ENCODE data around the gene GALNTL6.

DNA sequence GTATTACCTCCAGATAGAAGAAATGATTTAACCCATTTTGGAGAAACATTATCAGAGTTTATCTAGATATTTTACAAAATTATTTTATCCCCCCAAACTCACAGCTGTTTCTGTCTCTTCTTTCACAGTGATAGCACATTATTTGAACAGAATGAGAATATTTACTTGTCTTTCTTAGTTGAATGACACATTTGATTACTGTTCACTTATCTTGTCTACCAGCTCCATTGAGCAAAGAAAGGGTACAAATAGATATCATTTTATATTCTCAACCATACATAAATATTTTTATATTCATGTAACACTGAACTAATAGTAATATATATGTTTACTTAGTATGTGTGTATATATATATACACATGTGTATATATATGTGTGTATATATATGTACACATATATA lies 364.2 kb downstream of the GALNTL6 start:
- TF ChIP-seq POLR2A (IDR thresholded peaks at IDR 0.05; ENCODE audit: low read depth, low read length) (no peak), POU2F2 (IDR thresholded peaks at IDR 0.05; ENCODE audit: low read depth, low read length) (no peak), TAF1 (IDR thresholded peaks at IDR 0.05; ENCODE audit: low read depth, low read length) (no peak)
